ENCODE results near the gene STK10.
A peak's percentile ranks its signal among the peaks of the same experiment; 100 is the strongest.
"Not testable (repeated sequence)": the region's sequence is repeated elsewhere in the genome, so short reads cannot be mapped to it uniquely, and the experiment has no call there.

STK10 gene

GRCh38 chr5:172213126-172213525 is 25.1 kb upstream of the STK10 start:
- H3K4me3 ChIP-seq (ENCODE audit: low read depth in 1 of 5, low read length in 5 of 5) = no peak overlapping the region
- H3K4me1 ChIP-seq (ENCODE audit: control insufficient read depth in 5 of 5, insufficient read depth in 5 of 5, low read length in 5 of 5) = no peaks in the 10 kb centered on the region
- H3K9ac ChIP-seq (ENCODE audit: low read length in 5 of 5) = no peak overlapping the region
- no peaks in the 10 kb centered on the region for H3K27me3 ChIP-seq (ENCODE audit: control insufficient read depth in 5 of 5, insufficient read depth in 4 of 5, low read length in 5 of 5)
- no peaks in the 10 kb centered on the region for H3K9me3 ChIP-seq (ENCODE audit: control insufficient read depth in 5 of 5, low read length in 5 of 5)
- no peak overlapping the region for H3K27ac ChIP-seq (ENCODE audit: low read depth, low read length)
- peaks cover 13 to 26% (median 23%) of the 10 kb centered on the region in 5 donors for H3K36me3 ChIP-seq (ENCODE audit: control insufficient read depth in 5 of 5, insufficient read depth in 5 of 5, low read length in 5 of 5)

- Histone ChIP-seq H3K36me3 (ENCODE audit: control insufficient read depth in 5 of 5, insufficient read depth in 5 of 5, low read length in 5 of 5) (peaks cover 13 to 23% (median 19%) of the 10 kb centered on the region in 5 donors), H3K4me1 (ENCODE audit: control insufficient read depth in 5 of 5, insufficient read depth in 5 of 5, low read length in 5 of 5) (peaks cover 0 to 1% (median 0%) of the 10 kb centered on the region in 5 donors), H3K4me3 (ENCODE audit: low read depth in 1 of 5, low read length in 5 of 5) (no peak overlapping the region), H3K27me3 (ENCODE audit: control insufficient read depth in 5 of 5, insufficient read depth in 4 of 5, low read length in 5 of 5) (no peaks in the 10 kb centered on the region), H3K27ac (ENCODE audit: low read depth, low read length) (no peak overlapping the region), H3K9ac (ENCODE audit: low read length in 5 of 5) (no peak overlapping the region), H3K9me3 (ENCODE audit: control insufficient read depth in 5 of 5, low read length in 5 of 5) (no peaks in the 10 kb centered on the region)
Observed at GRCh38 chr5:172211676-172212075, 23.7 kb upstream of the STK10 start.

- H3K4me3 ChIP-seq (ENCODE audit: low read depth in 1 of 5, low read length in 5 of 5) = no peak overlapping the region
- no peaks in the 10 kb centered on the region for H3K9me3 ChIP-seq (ENCODE audit: control insufficient read depth in 5 of 5, low read length in 5 of 5)
- peaks cover 0 to 2% (median 0%) of the 10 kb centered on the region in 5 donors for H3K4me1 ChIP-seq (ENCODE audit: control insufficient read depth in 5 of 5, insufficient read depth in 5 of 5, low read length in 5 of 5)
- no peak overlapping the region for H3K9ac ChIP-seq (ENCODE audit: low read length in 5 of 5)
- no peak overlapping the region for H3K27ac ChIP-seq (ENCODE audit: low read depth, low read length)
- H3K27me3 ChIP-seq (ENCODE audit: control insufficient read depth in 5 of 5, insufficient read depth in 4 of 5, low read length in 5 of 5) = no peaks in the 10 kb centered on the region
- H3K36me3 ChIP-seq (ENCODE audit: control insufficient read depth in 5 of 5, insufficient read depth in 5 of 5, low read length in 5 of 5) = peaks cover 13 to 21% (median 19%) of the 10 kb centered on the region in 5 donors
Observed at GRCh38 chr5:172209714-172210113, 21.7 kb upstream of the STK10 start.

GRCh38 chr5:172207511-172207910 is 19.5 kb upstream of the STK10 start:
- no peak overlapping the region for H3K9ac ChIP-seq (ENCODE audit: low read length in 5 of 5)
- peaks cover 13 to 21% (median 19%) of the 10 kb centered on the region in 5 donors for H3K36me3 ChIP-seq (ENCODE audit: control insufficient read depth in 5 of 5, insufficient read depth in 5 of 5, low read length in 5 of 5)
- H3K27me3 ChIP-seq (ENCODE audit: control insufficient read depth in 5 of 5, insufficient read depth in 4 of 5, low read length in 5 of 5) = no peaks in the 10 kb centered on the region
- peaks cover 0 to 2% (median 0%) of the 10 kb centered on the region in 5 donors for H3K4me1 ChIP-seq (ENCODE audit: control insufficient read depth in 5 of 5, insufficient read depth in 5 of 5, low read length in 5 of 5)
- no peak overlapping the region for H3K27ac ChIP-seq (ENCODE audit: low read depth, low read length)
- H3K9me3 ChIP-seq (ENCODE audit: control insufficient read depth in 5 of 5, low read length in 5 of 5) = no peaks in the 10 kb centered on the region
- H3K4me3 ChIP-seq (ENCODE audit: low read depth in 1 of 5, low read length in 5 of 5) = no peak overlapping the region

GRCh38 chr5:172205984-172206383 is 18.0 kb upstream of the STK10 start:
- H3K27me3 ChIP-seq (ENCODE audit: control insufficient read depth in 5 of 5, insufficient read depth in 4 of 5, low read length in 5 of 5); H3K9ac ChIP-seq (ENCODE audit: low read length in 5 of 5); H3K9me3 ChIP-seq (ENCODE audit: control insufficient read depth in 5 of 5, low read length in 5 of 5); H3K27ac ChIP-seq (ENCODE audit: low read depth, low read length); H3K36me3 ChIP-seq (ENCODE audit: control insufficient read depth in 5 of 5, insufficient read depth in 5 of 5, low read length in 5 of 5); H3K4me3 ChIP-seq (ENCODE audit: low read depth in 1 of 5, low read length in 5 of 5); H3K4me1 ChIP-seq (ENCODE audit: control insufficient read depth in 5 of 5, insufficient read depth in 5 of 5, low read length in 5 of 5): not testable (repeated sequence)

GRCh38 chr5:172200476-172200875 is 12.5 kb upstream of the STK10 start:
- Histone ChIP-seq H3K4me1 (ENCODE audit: control insufficient read depth in 5 of 5, insufficient read depth in 5 of 5, low read length in 5 of 5) (no peaks in the 10 kb centered on the region), H3K27me3 (ENCODE audit: control insufficient read depth in 5 of 5, insufficient read depth in 4 of 5, low read length in 5 of 5) (peaks cover 0 to 2% (median 0%) of the 10 kb centered on the region in 5 donors), H3K9ac (ENCODE audit: low read length in 5 of 5) (peak overlapping the region in 1 of 5 donors; percentile 30), H3K4me3 (ENCODE audit: low read depth in 1 of 5, low read length in 5 of 5) (no peak overlapping the region), H3K9me3 (ENCODE audit: control insufficient read depth in 5 of 5, low read length in 5 of 5) (no peaks in the 10 kb centered on the region), H3K27ac (ENCODE audit: low read depth, low read length) (no peak overlapping the region), H3K36me3 (ENCODE audit: control insufficient read depth in 5 of 5, insufficient read depth in 5 of 5, low read length in 5 of 5) (no peaks in the 10 kb centered on the region)

- Histone ChIP-seq H3K4me3 (ENCODE audit: low read depth in 1 of 5, low read length in 5 of 5) (no peak overlapping the region), H3K27me3 (ENCODE audit: control insufficient read depth in 5 of 5, insufficient read depth in 4 of 5, low read length in 5 of 5) (peaks cover 0 to 2% (median 0%) of the 10 kb centered on the region in 5 donors), H3K36me3 (ENCODE audit: control insufficient read depth in 5 of 5, insufficient read depth in 5 of 5, low read length in 5 of 5) (no peaks in the 10 kb centered on the region)
Observed at GRCh38 chr5:172199446-172199845, 11.4 kb upstream of the STK10 start.

GRCh38 chr5:172197775-172198174 is 9.8 kb upstream of the STK10 start:
- not testable (repeated sequence) for H3K4me3 ChIP-seq (ENCODE audit: low read depth in 1 of 5, low read length in 5 of 5); H3K27me3 ChIP-seq (ENCODE audit: control insufficient read depth in 5 of 5, insufficient read depth in 4 of 5, low read length in 5 of 5); H3K4me1 ChIP-seq (ENCODE audit: control insufficient read depth in 5 of 5, insufficient read depth in 5 of 5, low read length in 5 of 5); H3K9ac ChIP-seq (ENCODE audit: low read length in 5 of 5); H3K36me3 ChIP-seq (ENCODE audit: control insufficient read depth in 5 of 5, insufficient read depth in 5 of 5, low read length in 5 of 5); H3K9me3 ChIP-seq (ENCODE audit: control insufficient read depth in 5 of 5, low read length in 5 of 5); H3K27ac ChIP-seq (ENCODE audit: low read depth, low read length)

More at GRCh38 chr5:172199446-172199845, 11.4 kb upstream of the STK10 start:
- no peak overlapping the region for H3K27ac ChIP-seq (ENCODE audit: low read depth, low read length)
- H3K9ac ChIP-seq (ENCODE audit: low read length in 5 of 5) = no peak overlapping the region
- no peaks in the 10 kb centered on the region for H3K9me3 ChIP-seq (ENCODE audit: control insufficient read depth in 5 of 5, low read length in 5 of 5)
- no peaks in the 10 kb centered on the region for H3K4me1 ChIP-seq (ENCODE audit: control insufficient read depth in 5 of 5, insufficient read depth in 5 of 5, low read length in 5 of 5)

GRCh38 chr5:172194985-172195774 is 7.2 kb upstream of the STK10 start:
- Histone ChIP-seq H3K9ac (ENCODE audit: low read length in 5 of 5) (no peak overlapping the region), H3K9me3 (ENCODE audit: control insufficient read depth in 5 of 5, low read length in 5 of 5) (no peaks in the 10 kb centered on the region), H3K27ac (ENCODE audit: low read depth, low read length) (no peak overlapping the region), H3K27me3 (ENCODE audit: control insufficient read depth in 5 of 5, insufficient read depth in 4 of 5, low read length in 5 of 5) (peaks cover 0 to 2% (median 0%) of the 10 kb centered on the region in 5 donors), H3K4me1 (ENCODE audit: control insufficient read depth in 5 of 5, insufficient read depth in 5 of 5, low read length in 5 of 5) (no peaks in the 10 kb centered on the region), H3K4me3 (ENCODE audit: low read depth in 1 of 5, low read length in 5 of 5) (no peak overlapping the region), H3K36me3 (ENCODE audit: control insufficient read depth in 5 of 5, insufficient read depth in 5 of 5, low read length in 5 of 5) (no peaks in the 10 kb centered on the region)

- H3K4me1 ChIP-seq (ENCODE audit: control insufficient read depth in 5 of 5, insufficient read depth in 5 of 5, low read length in 5 of 5) = no peaks in the 10 kb centered on the region
- peaks cover 0 to 2% (median 0%) of the 10 kb centered on the region in 5 donors for H3K27me3 ChIP-seq (ENCODE audit: control insufficient read depth in 5 of 5, insufficient read depth in 4 of 5, low read length in 5 of 5)
- no peaks in the 10 kb centered on the region for H3K9me3 ChIP-seq (ENCODE audit: control insufficient read depth in 5 of 5, low read length in 5 of 5)
- H3K9ac ChIP-seq (ENCODE audit: low read length in 5 of 5) = no peak within 1 kb of the TSS
- no peak within 1 kb of the TSS for H3K27ac ChIP-seq (ENCODE audit: low read depth, low read length)
- no peak within 1 kb of the TSS for H3K4me3 ChIP-seq (ENCODE audit: low read depth in 1 of 5, low read length in 5 of 5)
- no peaks in the 10 kb centered on the region for H3K36me3 ChIP-seq (ENCODE audit: control insufficient read depth in 5 of 5, insufficient read depth in 5 of 5, low read length in 5 of 5)
Observed at GRCh38 chr5:172193872-172194271, 5.8 kb upstream of the STK10 start, which contains the start of gene EFCAB9. Gene EFCAB9, plus strand, starts transcription at chr5:172194172. Its CDS starts 1 bp downstream, at chr5:172194173.
